SU-DHL-6 (cell line): ENCODE data around the gene TREML1.

Experiments used
- EZH2phosphoT487 ChIP-seq: fragments of 200-600 bp; sonication (generic), shearing (Covaris generic); conservative IDR thresholded peaks from 2 replicates; pipeline ENCODE4 v1.6.1; 2018; ENCODE audit warnings: mild to moderate bottlenecking, antibody characterized with exemption, low read length, moderate library complexity, mixed read lengths
- TF ChIP-seq, protein P1 (sequence below): fragments of 200-600 bp; sonication (generic); IDR thresholded peaks from one replicate; pipeline ENCODE4 v1.5.1; 2017; ENCODE audit warnings: antibody characterized with exemption, mild to moderate bottlenecking, low read length, moderate library complexity; ENCODE audit not compliant: insufficient read depth, poor library complexity, severe bottlenecking

DNA sequence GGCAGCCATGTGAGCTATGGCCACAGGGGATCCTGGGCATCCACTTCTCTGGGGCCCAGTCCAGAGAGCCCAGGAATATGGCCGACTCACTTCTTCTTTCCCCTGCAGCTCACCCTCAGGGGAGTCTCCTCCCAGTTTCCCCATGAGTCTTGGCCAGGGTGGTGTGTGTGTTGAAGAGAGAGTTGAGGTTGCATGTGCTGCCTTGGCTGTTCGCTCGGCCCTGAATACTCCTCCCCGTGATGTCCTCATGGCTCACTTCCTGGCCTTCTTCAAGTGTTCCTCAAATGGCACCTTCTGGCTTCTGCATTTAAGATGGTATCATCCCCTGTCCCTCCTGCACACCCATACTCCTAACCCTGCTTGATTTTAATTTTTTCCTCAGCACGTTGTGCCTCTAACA lies 3.2 kb upstream of the TREML1 start:
- TF ChIP-seq, protein P1, sequence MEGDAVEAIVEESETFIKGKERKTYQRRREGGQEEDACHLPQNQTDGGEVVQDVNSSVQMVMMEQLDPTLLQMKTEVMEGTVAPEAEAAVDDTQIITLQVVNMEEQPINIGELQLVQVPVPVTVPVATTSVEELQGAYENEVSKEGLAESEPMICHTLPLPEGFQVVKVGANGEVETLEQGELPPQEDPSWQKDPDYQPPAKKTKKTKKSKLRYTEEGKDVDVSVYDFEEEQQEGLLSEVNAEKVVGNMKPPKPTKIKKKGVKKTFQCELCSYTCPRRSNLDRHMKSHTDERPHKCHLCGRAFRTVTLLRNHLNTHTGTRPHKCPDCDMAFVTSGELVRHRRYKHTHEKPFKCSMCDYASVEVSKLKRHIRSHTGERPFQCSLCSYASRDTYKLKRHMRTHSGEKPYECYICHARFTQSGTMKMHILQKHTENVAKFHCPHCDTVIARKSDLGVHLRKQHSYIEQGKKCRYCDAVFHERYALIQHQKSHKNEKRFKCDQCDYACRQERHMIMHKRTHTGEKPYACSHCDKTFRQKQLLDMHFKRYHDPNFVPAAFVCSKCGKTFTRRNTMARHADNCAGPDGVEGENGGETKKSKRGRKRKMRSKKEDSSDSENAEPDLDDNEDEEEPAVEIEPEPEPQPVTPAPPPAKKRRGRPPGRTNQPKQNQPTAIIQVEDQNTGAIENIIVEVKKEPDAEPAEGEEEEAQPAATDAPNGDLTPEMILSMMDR, result no peak
- TF ChIP-seq EZH2phosphoT487, result no peak
